Aorta (tissue), 5 donors: ENCODE results near the gene ADGRG6. TPM values are rescaled to one million over a fixed set of nuclear protein-coding genes. Genes with fewer than 3 reads are reported as not detected.
"Not testable (repeated sequence)": the region's sequence is repeated elsewhere in the genome, so short reads cannot be mapped to it uniquely, and the experiment has no call there.

Experiments used
- ATAC-seq: fragments of 200-7000 bp; cut with Tn5 transposase; one replicate; pipeline ENCODE4 v1.9.1; 2022; ENCODE audit warnings: moderate library complexity; ENCODE audit not compliant: low FRiP score
- DNase-seq, 2 donors: peaks; one replicate each; pipeline ENCODE4 v3.0.0-alpha.2; 2020
- H3K27ac ChIP-seq, 2 donors: one replicate each; pipeline ENCODE4 v1.5.1; 2013; ENCODE audit warnings: low read length in 2 of 2, mild to moderate bottlenecking in 2 of 2, moderate library complexity in 2 of 2, control low read depth in 1 of 2, inconsistent platforms in 1 of 2, low read depth in 1 of 2
- H3K27me3 ChIP-seq, 2 donors: one replicate each; pipeline ENCODE4 v1.6.1; 2013; ENCODE audit warnings: control low read depth in 1 of 2, low read length in 1 of 2, mild to moderate bottlenecking in 1 of 2, moderate library complexity in 1 of 2; ENCODE audit not compliant: insufficient read depth in 2 of 2, control insufficient read depth in 1 of 2
- H3K36me3 ChIP-seq, 2 donors: one replicate each; pipeline ENCODE4 v1.6.1; 2013; ENCODE audit warnings: control low read depth in 1 of 2, low read length in 1 of 2, mild to moderate bottlenecking in 1 of 2; ENCODE audit not compliant: insufficient read depth in 2 of 2, control insufficient read depth in 1 of 2
- H3K4me1 ChIP-seq, 2 donors: one replicate each; pipeline ENCODE4 v1.6.1; 2013; ENCODE audit warnings: low read length in 2 of 2, control low read depth in 1 of 2, mild to moderate bottlenecking in 1 of 2, moderate library complexity in 1 of 2; ENCODE audit not compliant: insufficient read depth in 2 of 2, control insufficient read depth in 1 of 2
- H3K4me3 ChIP-seq, 2 donors: one replicate each; pipeline ENCODE4 v1.5.1; 2013; ENCODE audit warnings: low read length in 2 of 2, control low read depth in 1 of 2, mild to moderate bottlenecking in 1 of 2
- H3K9me3 ChIP-seq: one replicate; pipeline ENCODE4 v1.6.1; 2013; ENCODE audit warnings: mild to moderate bottlenecking, low read length; ENCODE audit not compliant: control insufficient read depth
- WGBS, 2 donors: extraction: QIAGEN DNeasy Blood & Tissue Kit; methylation state at CpG; one replicate each; pipeline ENCODE4 v1.1.7; 2013; 5-methylcytosine and 5-hydroxymethylcytosine counted together
- intact Hi-C, 2 donors: fragments of 100-400 bp; cut with DNase I; formaldehyde crosslinking; loops; one replicate each; pipeline versions ENCODE4 v1.14.2 to v1.15.0; 2022
- polyA plus RNA-seq, 2 donors: library from polyadenylated mRNA; stranded (reverse); fragments of 200-250 nt; gene quantifications; one replicate each; pipeline ENCODE4 v1.2.3, GENCODE V29; 2013
- total RNA-seq, 2 donors: library from RNA; stranded (reverse); fragmentation: NEBNext Ultra II Directional; extraction: Animal tissue kit (Norgen Biotek cat#: 25700); gene quantifications; one replicate each; pipeline ENCODE4 v1.2.1, GENCODE V29; 2021
- donor health status: healthy with polysubstance abuse.
- donor health status: Bipolar disorder and iron deficiency.
- donor health status: DM: no; HTN: no; CAD: no.
- donor health status: DM: no; HTN: no; CAD: no.
- donor health status: DM: yes; HTN: yes; CAD: no.

Gene ADGRG6
- total and polyA plus RNA-seq, 4 donors = 0.18 to 15.7 (median 7.8) TPM

GRCh38 chr6:142342986-142343385, 41.2 kb downstream of the ADGRG6 start:
- H3K36me3 ChIP-seq = no peaks in the 10 kb centered on the region
- intact Hi-C loops = no loop called here
- H3K27me3 ChIP-seq = no peaks in the 10 kb centered on the region
- no peak overlapping the region for H3K4me3 ChIP-seq
- no peak overlapping the region for H3K27ac ChIP-seq
- ATAC-seq = no peak
- H3K9me3 ChIP-seq = no peaks in the 10 kb centered on the region
- DNase-seq = no peak
- H3K4me1 ChIP-seq = no peaks in the 10 kb centered on the region

GRCh38 chr6:142343938-142344337, 42.1 kb downstream of the ADGRG6 start:
- Histone ChIP-seq H3K27ac (no peak overlapping the region), H3K36me3 (no peaks in the 10 kb centered on the region), H3K4me1 (no peaks in the 10 kb centered on the region), H3K9me3 (no peaks in the 10 kb centered on the region), H3K4me3 (no peak overlapping the region), H3K27me3 (no peaks in the 10 kb centered on the region)
- intact Hi-C loops = no loop called here
- DNase-seq = no peak
- no peak for ATAC-seq
- WGBS, 2 donors = 58 to 59% methylated on average over 1 of the region's 1 CpG

- intact Hi-C loops = no loop called here
Observed at GRCh38 chr6:142345261-142345660, 43.5 kb downstream of the ADGRG6 start.

GRCh38 chr6:142346166-142346565, 44.4 kb downstream of the ADGRG6 start:
- H3K4me3 ChIP-seq, H3K27ac ChIP-seq, H3K36me3 ChIP-seq, intact Hi-C loops, DNase-seq, H3K4me1 ChIP-seq, H3K9me3 ChIP-seq, H3K27me3 ChIP-seq, ATAC-seq: not testable (repeated sequence)
- WGBS, 2 donors = 74 to 83% methylated on average over 3 of the region's 3 CpGs

More at GRCh38 chr6:142345261-142345660, 43.5 kb downstream of the ADGRG6 start:
- DNase-seq = no peak
- no peaks in the 10 kb centered on the region for H3K36me3 ChIP-seq
- no peaks in the 10 kb centered on the region for H3K4me1 ChIP-seq
- no peak for ATAC-seq
- 80 to 91% methylated on average over 1 of the region's 1 CpG for WGBS, 2 donors
- H3K27me3 ChIP-seq = no peaks in the 10 kb centered on the region
- H3K9me3 ChIP-seq = no peaks in the 10 kb centered on the region
- H3K27ac ChIP-seq = no peak overlapping the region
- no peak overlapping the region for H3K4me3 ChIP-seq

GRCh38 chr6:142349215-142349823, 47.5 kb downstream of the ADGRG6 start:
- intact Hi-C loops = no loop called here

GRCh38 chr6:142350309-142350708, 48.5 kb downstream of the ADGRG6 start:
- 97 to 99% methylated on average over 1 of the region's 1 CpG for WGBS, 2 donors
- ATAC-seq (no peak), DNase-seq (no peak)
- Histone ChIP-seq H3K36me3 (no peaks in the 10 kb centered on the region), H3K27ac (no peak overlapping the region), H3K9me3 (no peaks in the 10 kb centered on the region), H3K4me3 (no peak overlapping the region), H3K27me3 (no peaks in the 10 kb centered on the region), H3K4me1 (no peaks in the 10 kb centered on the region)
- intact Hi-C loops = no loop called here

More at GRCh38 chr6:142349215-142349823, 47.5 kb downstream of the ADGRG6 start:
- 83 to 92% methylated on average over 3 of the region's 3 CpGs for WGBS, 2 donors
- H3K36me3 ChIP-seq = no peaks in the 10 kb centered on the region
- H3K27me3 ChIP-seq = no peaks in the 10 kb centered on the region
- DNase-seq (no peak), ATAC-seq (no peak)
- H3K4me1 ChIP-seq = no peaks in the 10 kb centered on the region
- no peaks in the 10 kb centered on the region for H3K9me3 ChIP-seq
- no peak overlapping the region for H3K4me3 ChIP-seq
- H3K27ac ChIP-seq = no peak overlapping the region

- H3K27ac ChIP-seq = no peak overlapping the region
- H3K9me3 ChIP-seq = no peaks in the 10 kb centered on the region
- H3K4me1 ChIP-seq = no peaks in the 10 kb centered on the region
- H3K27me3 ChIP-seq = no peaks in the 10 kb centered on the region
- DNase-seq (no peak), ATAC-seq (no peak)
- H3K36me3 ChIP-seq = no peaks in the 10 kb centered on the region
- WGBS, 2 donors = 51 to 57% methylated on average over 2 of the region's 2 CpGs
- no peak overlapping the region for H3K4me3 ChIP-seq
- intact Hi-C loops = no loop called here
Observed at GRCh38 chr6:142353690-142354089, 51.9 kb downstream of the ADGRG6 start.

GRCh38 chr6:142354650-142355049, 52.8 kb downstream of the ADGRG6 start:
- H3K4me1 ChIP-seq = no peaks in the 10 kb centered on the region
- no peaks in the 10 kb centered on the region for H3K27me3 ChIP-seq
- no peak for ATAC-seq
- H3K9me3 ChIP-seq = no peaks in the 10 kb centered on the region
- H3K4me3 ChIP-seq = no peak overlapping the region
- no peak overlapping the region for H3K27ac ChIP-seq
- no peak for DNase-seq
- 92% methylated on average over 3 of the region's 3 CpGs for WGBS, 2 donors
- no peaks in the 10 kb centered on the region for H3K36me3 ChIP-seq
- intact Hi-C loops = no loop called here

- no peak for DNase-seq
- WGBS, 2 donors = 54 to 59% methylated on average over 7 of the region's 7 CpGs
- H3K4me3 ChIP-seq = no peak overlapping the region
- no peaks in the 10 kb centered on the region for H3K36me3 ChIP-seq
- H3K27ac ChIP-seq = no peak overlapping the region
- no peaks in the 10 kb centered on the region for H3K27me3 ChIP-seq
- no peaks in the 10 kb centered on the region for H3K9me3 ChIP-seq
- no peaks in the 10 kb centered on the region for H3K4me1 ChIP-seq
- ATAC-seq = no peak
- intact Hi-C loops = no loop called here
Observed at GRCh38 chr6:142355520-142356174, 53.8 kb downstream of the ADGRG6 start.
